Spleen (tissue), 11 donors: Measurements from ENCODE around the gene ERICH3. TPM values are rescaled to one million over a fixed set of nuclear protein-coding genes. Genes with fewer than 3 reads are reported as not detected.

Experiments
- DNase-seq: peaks from one replicate; pipeline ENCODE4 v3.0.0-alpha.2; 2020
- H3K27ac ChIP-seq, 8 donors: fragments of 200-600 bp; sonication (generic) in 7 of 8; 1 replicate in 4 of 8; 2 replicates in 4 of 8; pipeline versions ENCODE4 v1.5.0 to v1.8.0; 2016 to 2021; ENCODE audit warnings: inconsistent platforms in 4 of 8, mild to moderate bottlenecking in 4 of 8, moderate library complexity in 1 of 8
- H3K27me3 ChIP-seq, 7 donors: fragments of 200-600 bp; sonication (generic) in 6 of 7; replicated peaks in 1 of 7; 1 replicate in 4 of 7; 2 replicates in 3 of 7; pipeline versions ENCODE4 v1.5.0 to v1.8.0; 2016 to 2021; ENCODE audit warnings: inconsistent platforms in 3 of 7, mild to moderate bottlenecking in 1 of 7
- H3K36me3 ChIP-seq, 6 donors: fragments of 200-600 bp; sonication (generic) in 5 of 6; 1 replicate in 4 of 6; 2 replicates in 2 of 6; pipeline versions ENCODE4 v1.5.0 to v1.8.0; 2016 to 2021; ENCODE audit warnings: inconsistent platforms in 2 of 6
- H3K4me1 ChIP-seq, 6 donors: fragments of 200-600 bp; sonication (generic) in 5 of 6; 1 replicate in 3 of 6; 2 replicates in 3 of 6; pipeline versions ENCODE4 v1.5.0 to v1.8.0; 2016 to 2021; ENCODE audit warnings: inconsistent platforms in 3 of 6
- H3K4me3 ChIP-seq, 8 donors: fragments of 200-600 bp; sonication (generic) in 7 of 8; 1 replicate in 4 of 8; 2 replicates in 4 of 8; pipeline versions ENCODE4 v1.5.0 to v1.8.0; 2016 to 2021; ENCODE audit warnings: inconsistent platforms in 4 of 8, mild to moderate bottlenecking in 4 of 8, moderate library complexity in 2 of 8
- H3K9me3 ChIP-seq, 8 donors: fragments of 200-600 bp; sonication (generic) in 7 of 8; 1 replicate in 4 of 8; 2 replicates in 4 of 8; pipeline versions ENCODE4 v1.5.0 to v1.8.0; 2016 to 2021; ENCODE audit warnings: inconsistent platforms in 4 of 8
- POLR2A ChIP-seq, 3 donors: fragments of 450-650 bp; IDR thresholded peaks; one replicate each; pipeline ENCODE4 v1.5.1; 2017; ENCODE audit warnings: antibody characterized with exemption in 3 of 3, mild to moderate bottlenecking in 1 of 3
- POLR2AphosphoS5 ChIP-seq, 3 donors: sonication (generic); formaldehyde crosslinking; IDR thresholded peaks; one replicate each; pipeline ENCODE4 v1.5.1; 2017; ENCODE audit warnings: antibody characterized with exemption in 3 of 3
- WGBS, 5 donors: extraction: QIAGEN DNeasy Blood & Tissue Kit in 3 of 5; methylation state at CpG; one replicate each; pipeline versions ENCODE4 v1.1.5 to v1.1.7; 2013 to 2018; 5-methylcytosine and 5-hydroxymethylcytosine counted together
- intact Hi-C: fragments of 100-400 bp; cut with DNase I; formaldehyde crosslinking; loops from one replicate; pipeline ENCODE4 v1.15.0; 2023; ENCODE audit warnings: low total_unique reads
- polyA plus RNA-seq, 3 donors: library from polyadenylated mRNA; stranded (reverse); fragments of 200-250 nt; gene quantifications; one replicate each; pipeline ENCODE4 v1.2.1, GENCODE V29; 2013
- total RNA-seq, 7 donors: library from RNA; depleted of rRNA in 3 of 7; stranded (reverse); fragments of >200 nt in 3 of 7; fragmentation: NEBNext Ultra II Directional in 4 of 7; extraction: Animal tissue kit (Norgen Biotek cat#: 25700) in 4 of 7; gene quantifications; one replicate each; pipeline versions ENCODE4 v1.1.0 to v1.2.1, GENCODE V29; 2016 to 2021
- TF ChIP-seq, protein P1 (sequence below), 11 experiments: fragments of 200-600 bp in 7 of 11; fragments of 450-650 bp in 4 of 11; sonication (generic) in 4 of 11; IDR thresholded peaks in 8 of 11; conservative IDR thresholded peaks in 3 of 11; 1 replicate in 7 of 11; 2 replicates in 4 of 11; pipeline versions ENCODE4 v1.4.0 to v1.8.0; 2016 to 2021; ENCODE audit warnings: antibody characterized with exemption in 11 of 11, inconsistent platforms in 4 of 11, mild to moderate bottlenecking in 1 of 11
- donor health status: healthy with polysubstance abuse.
- donor health status: DM: no; HTN: no; CAD: no; lungs with moderate emphysema.
- donor health status: DM: no; HTN: no; CAD: no.
- donor health status: Bipolar disorder and iron deficiency.
- donor health status: healthy.
- donor health status: DM: no; HTN: no; CAD: no.
- donor health status: DM: yes; HTN: yes; CAD: no.

Gene ERICH3
- total and polyA plus RNA-seq, 10 donors = 0.15 to 0.65 (median 0.35) TPM; not detected in 1

DNA sequence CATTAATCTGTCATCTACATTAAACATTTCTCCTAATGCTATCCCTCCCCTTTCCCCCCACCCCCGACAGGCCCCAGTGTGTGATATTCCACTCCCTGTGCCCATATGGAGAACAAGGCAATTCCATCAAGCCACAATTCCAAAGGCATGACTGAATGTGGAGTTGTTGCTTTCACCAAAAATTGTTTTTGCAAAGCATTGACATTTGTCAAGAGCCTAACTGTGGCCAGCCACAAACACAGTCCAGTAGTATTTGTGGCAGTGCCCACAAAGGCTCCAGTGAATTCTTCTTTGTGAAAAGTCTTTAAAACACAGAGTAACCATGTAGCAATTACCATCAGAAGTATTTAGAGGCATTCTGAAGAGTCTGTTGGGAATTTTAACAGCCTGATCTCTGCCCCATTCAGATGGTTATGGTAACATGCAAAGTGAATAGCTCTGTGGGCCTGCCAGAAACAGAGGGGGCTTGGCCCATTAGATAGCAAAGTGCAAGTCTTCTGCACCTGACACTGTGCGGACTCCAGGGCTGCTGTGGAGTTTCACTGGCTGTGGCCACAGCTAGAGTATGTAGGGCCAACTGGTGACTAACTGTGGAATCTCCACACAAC, 149.6 kb downstream of the ERICH3 start:
- intact Hi-C loops = no loop called here
- no peaks in the 10 kb centered on the region for H3K36me3 ChIP-seq
- no peak for TF ChIP-seq POLR2A (IDR thresholded peaks at IDR 0.05)
- TF ChIP-seq, protein P1, sequence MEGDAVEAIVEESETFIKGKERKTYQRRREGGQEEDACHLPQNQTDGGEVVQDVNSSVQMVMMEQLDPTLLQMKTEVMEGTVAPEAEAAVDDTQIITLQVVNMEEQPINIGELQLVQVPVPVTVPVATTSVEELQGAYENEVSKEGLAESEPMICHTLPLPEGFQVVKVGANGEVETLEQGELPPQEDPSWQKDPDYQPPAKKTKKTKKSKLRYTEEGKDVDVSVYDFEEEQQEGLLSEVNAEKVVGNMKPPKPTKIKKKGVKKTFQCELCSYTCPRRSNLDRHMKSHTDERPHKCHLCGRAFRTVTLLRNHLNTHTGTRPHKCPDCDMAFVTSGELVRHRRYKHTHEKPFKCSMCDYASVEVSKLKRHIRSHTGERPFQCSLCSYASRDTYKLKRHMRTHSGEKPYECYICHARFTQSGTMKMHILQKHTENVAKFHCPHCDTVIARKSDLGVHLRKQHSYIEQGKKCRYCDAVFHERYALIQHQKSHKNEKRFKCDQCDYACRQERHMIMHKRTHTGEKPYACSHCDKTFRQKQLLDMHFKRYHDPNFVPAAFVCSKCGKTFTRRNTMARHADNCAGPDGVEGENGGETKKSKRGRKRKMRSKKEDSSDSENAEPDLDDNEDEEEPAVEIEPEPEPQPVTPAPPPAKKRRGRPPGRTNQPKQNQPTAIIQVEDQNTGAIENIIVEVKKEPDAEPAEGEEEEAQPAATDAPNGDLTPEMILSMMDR (IDR thresholded peaks at IDR 0.05 in 8 of 11, conservative IDR thresholded peaks at IDR 0.05 in 3 of 11) = no peak
- TF ChIP-seq POLR2AphosphoS5 (IDR thresholded peaks at IDR 0.05) = no peak
- H3K4me1 ChIP-seq = no peaks in the 10 kb centered on the region
- no peak overlapping the region for H3K27ac ChIP-seq
- peaks cover 0 to 3% (median 0%) of the 10 kb centered on the region in 7 donors for H3K27me3 ChIP-seq
- H3K4me3 ChIP-seq = no peak overlapping the region
- DNase-seq = no peak
- 74 to 89% (median 78%) methylated on average over 2 of the region's 2 CpGs for WGBS, 5 donors
- H3K9me3 ChIP-seq = no peaks in the 10 kb centered on the region

DNA sequence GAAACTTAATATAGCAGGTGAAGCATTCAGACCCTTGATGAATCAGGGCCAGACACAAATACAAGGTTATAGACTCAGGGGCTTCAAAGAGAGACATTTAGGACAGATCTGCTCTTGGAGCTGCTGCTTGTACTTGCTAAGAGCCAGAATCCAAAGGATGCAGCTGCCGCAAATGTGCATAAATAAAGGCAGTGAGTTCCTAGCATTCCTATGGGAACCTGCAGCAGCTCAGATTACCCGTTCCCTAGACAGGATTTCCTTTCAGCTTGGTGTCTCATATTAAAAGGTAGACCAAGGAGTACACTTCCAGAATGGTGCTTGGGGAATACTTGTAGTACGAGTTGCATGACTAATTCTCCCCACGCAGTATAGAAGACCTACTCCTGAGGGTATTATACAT, 151.4 kb downstream of the ERICH3 start:
- Histone ChIP-seq H3K27ac (no peak overlapping the region), H3K4me1 (no peaks in the 10 kb centered on the region), H3K4me3 (no peak overlapping the region), H3K27me3 (no peaks in the 10 kb centered on the region), H3K36me3 (no peaks in the 10 kb centered on the region), H3K9me3 (no peaks in the 10 kb centered on the region)
- no peak for DNase-seq
- TF ChIP-seq POLR2A (IDR thresholded peaks at IDR 0.05) (no peak), POLR2AphosphoS5 (IDR thresholded peaks at IDR 0.05) (no peak)
- TF ChIP-seq, protein P1 (IDR thresholded peaks at IDR 0.05 in 8 of 11, conservative IDR thresholded peaks at IDR 0.05 in 3 of 11) = no peak
- intact Hi-C loops = no loop called here
- 29 to 42% (median 35%) methylated on average over 4 of the region's 4 CpGs for WGBS, 5 donors

Other genes starting within 250 kb of the ERICH3 start
- not detected for gene LRRC53, start 161.2 kb downstream of the ERICH3 start, total RNA-seq
- not detected for gene LRRC53, start 161.2 kb downstream of the ERICH3 start, polyA plus RNA-seq
- gene CRYZ, start 59.3 kb upstream of the ERICH3 start, total RNA-seq = 10 to 100 TPM in 6 of 7 donors, 1 to 10 TPM in 1; 9.6 to 30.8 (median 20.8) TPM
- gene CRYZ, start 59.3 kb upstream of the ERICH3 start, polyA plus RNA-seq = 10 to 100 TPM; 11.8 to 28.9 (median 18.7) TPM
- gene TYW3, start 59.4 kb upstream of the ERICH3 start, total RNA-seq = 10 to 100 TPM; 11.5 to 19.2 (median 17.8) TPM
- gene TYW3, start 59.4 kb upstream of the ERICH3 start, polyA plus RNA-seq = 10 to 100 TPM; 13.7 to 16.1 (median 15.2) TPM